ENCODE measurements around the gene ACTL9.

DNA sequence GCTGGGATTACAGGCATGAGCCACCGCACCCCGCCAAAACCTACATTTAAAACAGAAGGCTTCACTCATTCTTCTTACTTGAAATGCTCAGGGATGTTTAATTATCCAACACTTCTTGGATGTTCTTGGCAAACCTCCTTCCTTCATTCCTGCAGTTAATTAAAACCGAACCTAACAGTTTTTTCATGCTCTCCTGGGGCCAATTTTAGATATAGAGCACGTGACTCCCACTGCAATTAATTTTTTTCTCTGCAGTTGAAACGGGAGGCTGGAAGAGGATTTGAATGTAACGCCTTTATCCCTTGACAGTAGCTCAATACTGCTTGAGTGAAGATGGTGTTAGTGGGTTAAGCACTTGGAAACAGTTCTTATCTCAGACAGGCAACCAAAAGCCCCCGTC lies 4.6 kb upstream of the ACTL9 start:
- TF ChIP-seq EZH2 (IDR thresholded peaks at IDR 0.05; ENCODE audit: borderline replicate concordance, insufficient read depth, low read depth, low read length, poor library complexity, severe bottlenecking): no peak
- TF ChIP-seq, protein P1, sequence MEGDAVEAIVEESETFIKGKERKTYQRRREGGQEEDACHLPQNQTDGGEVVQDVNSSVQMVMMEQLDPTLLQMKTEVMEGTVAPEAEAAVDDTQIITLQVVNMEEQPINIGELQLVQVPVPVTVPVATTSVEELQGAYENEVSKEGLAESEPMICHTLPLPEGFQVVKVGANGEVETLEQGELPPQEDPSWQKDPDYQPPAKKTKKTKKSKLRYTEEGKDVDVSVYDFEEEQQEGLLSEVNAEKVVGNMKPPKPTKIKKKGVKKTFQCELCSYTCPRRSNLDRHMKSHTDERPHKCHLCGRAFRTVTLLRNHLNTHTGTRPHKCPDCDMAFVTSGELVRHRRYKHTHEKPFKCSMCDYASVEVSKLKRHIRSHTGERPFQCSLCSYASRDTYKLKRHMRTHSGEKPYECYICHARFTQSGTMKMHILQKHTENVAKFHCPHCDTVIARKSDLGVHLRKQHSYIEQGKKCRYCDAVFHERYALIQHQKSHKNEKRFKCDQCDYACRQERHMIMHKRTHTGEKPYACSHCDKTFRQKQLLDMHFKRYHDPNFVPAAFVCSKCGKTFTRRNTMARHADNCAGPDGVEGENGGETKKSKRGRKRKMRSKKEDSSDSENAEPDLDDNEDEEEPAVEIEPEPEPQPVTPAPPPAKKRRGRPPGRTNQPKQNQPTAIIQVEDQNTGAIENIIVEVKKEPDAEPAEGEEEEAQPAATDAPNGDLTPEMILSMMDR (IDR thresholded peaks at IDR 0.05): no peak

All from B cell (primary cell).